ENCODE data around the gene WBP1L.
"Not testable (repeated sequence)": the region's sequence is repeated elsewhere in the genome, so short reads cannot be mapped to it uniquely, and the experiment has no call there.

The WBP1L gene

GRCh38 chr10:102837230-102837721, 93.5 kb downstream of the WBP1L start, which contains the start of gene CYP17A1:
Gene CYP17A1, minus strand, starts transcription at chr10:102837413. Its CDS starts 52 bp downstream, at chr10:102837361.
- DNase-seq (ENCODE audit: low read depth in 2 of 2) = no peak

GRCh38 chr10:102838276-102838927, 94.7 kb downstream of the WBP1L start:
- DNase-seq (ENCODE audit: low read depth in 2 of 2) = not testable (repeated sequence)

GRCh38 chr10:102841827-102842345, 98.1 kb downstream of the WBP1L start:
- DNase-seq (ENCODE audit: low read depth in 2 of 2) = no peak

GRCh38 chr10:102843139-102843538, 99.4 kb downstream of the WBP1L start:
- not testable (repeated sequence) for DNase-seq (ENCODE audit: low read depth in 2 of 2)

GRCh38 chr10:102844190-102844776, 100.5 kb downstream of the WBP1L start:
- DNase-seq (ENCODE audit: low read depth in 2 of 2) = not testable (repeated sequence)

- no peak for DNase-seq (ENCODE audit: low read depth in 2 of 2)
These were observed 101.7 kb downstream of the WBP1L start for GRCh38 chr10:102845352-102845902.

- no peak for DNase-seq (ENCODE audit: low read depth in 2 of 2)
These were observed 106.3 kb downstream of the WBP1L start for GRCh38 chr10:102850025-102850518.

GRCh38 chr10:102853237-102853636, 109.5 kb downstream of the WBP1L start:
- not testable (repeated sequence) for DNase-seq (ENCODE audit: low read depth in 2 of 2)

GRCh38 chr10:102855731-102856436, 112.1 kb downstream of the WBP1L start:
- DNase-seq (ENCODE audit: low read depth in 2 of 2) = not testable (repeated sequence)

GRCh38 chr10:102856758-102857424, 113.1 kb downstream of the WBP1L start:
- no peak for DNase-seq (ENCODE audit: low read depth in 2 of 2)

GRCh38 chr10:102859911-102860310, 116.2 kb downstream of the WBP1L start:
- no peak for DNase-seq (ENCODE audit: low read depth in 2 of 2)

- DNase-seq (ENCODE audit: low read depth in 2 of 2) = no peak
These were observed 119.9 kb downstream of the WBP1L start for GRCh38 chr10:102863660-102864059.

- no peak for DNase-seq (ENCODE audit: low read depth in 2 of 2)
These were observed 121.9 kb downstream of the WBP1L start for GRCh38 chr10:102865620-102866019.

Measured in activated CD8-positive, alpha-beta memory T cell treated with anti-CD3 and anti-CD28 coated beads for 4 hours (primary cell).